NCI-H2227 treated with DMSO at 0.1 percent for 48 hours (cell line): Measurements from ENCODE around the gene GUCA1A.

Experiments used
- DNase-seq: peaks from one replicate; lab custom pipeline; 2025; lab: John Stamatoyannopoulos, UW

GUCA1A gene

DNA sequence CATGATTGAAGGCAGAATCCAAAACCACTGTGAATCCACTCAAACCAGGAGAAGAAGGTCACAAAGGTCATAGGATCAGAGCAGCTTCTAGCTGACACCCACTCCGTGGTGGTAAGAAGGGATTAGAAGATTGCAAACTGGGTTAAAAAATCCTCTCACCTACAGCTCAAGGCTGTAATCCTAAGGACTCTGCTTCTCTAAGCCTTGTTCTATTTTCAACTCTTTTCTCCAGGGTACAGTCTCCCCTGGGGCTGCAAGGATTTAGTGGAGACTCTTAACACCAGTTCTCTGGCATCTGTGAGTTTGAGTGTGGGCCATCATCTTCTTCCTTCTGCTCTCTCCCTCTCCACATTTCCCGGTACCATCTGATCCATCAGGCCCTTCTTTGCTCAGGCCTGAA is at the start of gene GUCA1A:
Gene GUCA1A (plus strand): TSS at position 264 of the 400 bp plus-strand sequence. CDS start 250 bp downstream, outside the sequence.
- no peak for DNase-seq

DNA sequence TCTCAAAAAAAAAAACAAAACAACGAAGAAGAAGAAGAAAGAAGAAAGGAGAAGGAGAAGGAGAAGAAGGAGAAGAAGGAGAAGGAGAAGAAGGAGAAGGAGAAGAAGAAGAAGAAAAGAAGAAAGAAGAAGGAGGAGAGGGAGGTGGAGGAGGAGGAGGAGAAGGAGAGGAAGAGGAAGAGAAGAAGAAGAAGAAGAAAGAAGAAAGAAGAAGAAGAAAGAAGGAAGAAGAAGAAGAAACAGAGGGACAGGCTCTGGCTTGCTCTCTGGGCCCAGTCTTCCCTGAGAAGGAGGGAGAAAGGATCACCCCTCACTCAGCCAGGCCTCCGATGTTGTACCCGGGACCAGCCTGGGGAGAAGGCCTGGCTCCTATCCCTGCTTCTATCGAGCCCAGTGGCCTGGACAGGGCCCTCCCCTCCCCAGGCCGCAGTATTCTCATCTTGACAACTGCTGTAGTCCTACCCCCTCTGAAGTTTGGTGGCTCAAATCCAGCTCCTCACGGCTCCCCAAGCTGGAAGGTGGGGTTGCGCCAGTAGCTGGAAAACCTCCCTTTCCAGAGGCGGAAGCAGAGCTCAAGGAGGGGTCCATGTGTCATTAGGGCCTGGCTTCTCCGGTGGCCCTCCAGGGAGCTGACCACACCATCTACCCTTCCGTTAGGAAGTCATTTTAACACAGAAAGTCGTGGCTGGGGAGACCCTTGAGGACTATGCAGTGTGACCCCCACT is 49.6 kb upstream of the GUCA1A start:
- no peak for DNase-seq

DNA sequence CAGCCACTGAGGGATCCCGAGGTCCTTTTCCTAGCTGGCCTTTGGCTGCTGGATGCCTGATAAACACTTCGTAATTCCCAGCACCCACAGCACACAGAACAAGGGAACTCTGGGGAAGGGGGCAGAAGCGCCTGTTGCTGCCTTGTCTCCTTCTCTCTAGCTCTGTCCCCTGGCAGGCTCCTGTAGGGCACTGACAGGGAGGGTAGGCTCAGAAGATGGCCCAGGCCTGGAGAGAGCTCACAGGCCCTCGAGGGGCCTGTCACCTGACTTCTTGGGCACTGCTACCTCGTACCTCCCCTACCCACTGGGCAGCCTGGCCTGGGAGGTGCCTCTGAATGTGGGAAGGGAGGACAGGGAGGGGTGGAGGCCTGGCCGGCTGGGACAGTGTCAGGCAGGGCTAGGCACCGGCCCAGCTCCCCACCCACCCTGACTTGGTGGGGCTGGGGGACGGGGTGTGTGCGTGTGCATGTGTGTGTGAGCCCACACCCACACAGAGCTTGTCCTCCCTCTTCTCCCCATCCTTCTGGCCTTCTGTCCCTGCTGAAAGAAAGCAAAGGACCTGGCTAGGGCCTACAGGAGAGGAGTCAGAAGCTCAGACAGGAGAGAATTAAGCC is 48.8 kb upstream of the GUCA1A start:
- DNase-seq: no peak

GRCh38 chr6:42125231-42125630 is 47.9 kb upstream of the GUCA1A start:
- no peak for DNase-seq

DNA sequence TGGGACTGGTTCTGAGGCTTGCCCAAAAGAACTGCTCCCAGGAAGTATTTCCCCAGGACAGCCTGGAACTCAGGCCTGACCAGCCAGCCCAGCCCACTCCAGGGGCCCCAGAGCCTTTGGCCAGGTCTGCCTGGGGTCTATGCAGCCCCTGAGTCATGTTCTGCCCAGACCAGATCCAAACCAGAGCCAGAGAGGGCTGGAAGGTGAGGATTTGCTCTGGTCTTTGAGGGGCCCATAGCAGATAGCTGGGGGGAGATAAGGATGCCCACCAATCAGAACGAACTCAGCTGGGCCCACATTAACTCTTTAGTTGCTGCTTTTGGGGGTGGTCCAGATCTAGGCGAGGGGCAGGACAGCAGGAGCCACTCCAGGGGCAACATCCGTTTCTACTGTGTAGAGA is 47.5 kb upstream of the GUCA1A start:
- no peak for DNase-seq

GRCh38 chr6:42128460-42129359 is 44.5 kb upstream of the GUCA1A start:
- DNase-seq: no peak

DNA sequence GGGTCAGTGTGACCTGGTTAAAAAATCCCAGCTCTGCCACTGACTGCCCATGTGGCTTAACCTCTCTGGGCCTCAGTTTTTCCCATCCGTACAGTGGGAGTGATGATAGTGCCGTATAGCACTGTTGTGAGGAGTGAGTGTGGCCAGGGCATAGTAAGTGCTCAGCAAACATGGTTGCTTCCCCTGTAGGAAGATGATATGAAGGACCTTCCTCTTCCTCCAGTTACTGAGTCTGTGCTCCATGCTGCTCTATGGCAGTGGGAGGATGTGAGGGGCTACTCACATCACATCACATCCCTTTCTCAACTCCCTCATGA is 43.8 kb upstream of the GUCA1A start:
- DNase-seq: no peak

GRCh38 chr6:42131531-42131930 is 41.6 kb upstream of the GUCA1A start:
- no peak for DNase-seq

DNA sequence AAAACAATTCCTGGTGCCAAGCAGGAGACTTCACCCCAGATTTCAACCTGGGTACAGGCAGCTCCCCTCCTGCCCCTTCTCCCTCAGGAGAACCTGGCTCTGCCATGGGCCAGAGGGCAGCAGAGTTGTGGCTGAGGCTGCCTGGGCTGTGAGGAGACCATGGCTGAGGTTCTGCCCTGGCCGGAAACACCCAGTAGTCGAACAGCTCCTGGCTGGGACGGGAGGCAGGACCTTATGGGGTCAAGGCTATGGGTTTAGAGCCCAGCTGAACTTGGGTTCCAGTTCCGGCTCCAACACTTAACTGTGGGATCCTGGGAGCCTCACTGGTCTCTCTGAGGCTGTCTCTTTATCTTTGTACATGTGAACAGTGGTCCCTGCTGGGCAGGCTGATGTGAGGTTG is 39.2 kb upstream of the GUCA1A start:
- DNase-seq: no peak

DNA sequence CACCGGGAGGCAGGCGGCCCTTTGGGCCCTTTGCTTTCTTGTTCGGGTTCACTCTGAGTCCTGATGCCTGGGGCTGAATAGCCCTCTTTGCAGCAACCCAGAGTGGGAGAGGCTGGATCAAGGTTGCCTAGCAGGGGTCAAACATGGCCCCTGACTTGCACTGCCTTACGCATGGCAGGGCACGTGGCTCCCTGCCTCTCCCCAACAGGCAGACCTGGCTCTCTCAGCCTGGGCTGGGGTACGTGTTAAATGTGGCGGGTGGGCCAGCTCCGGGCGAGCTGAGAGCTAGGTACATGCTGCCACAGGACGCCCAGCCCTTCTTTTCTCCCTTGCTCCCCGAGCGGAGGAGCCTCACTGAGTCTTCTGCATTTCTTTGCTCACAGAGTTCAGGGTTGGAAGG is 38.0 kb upstream of the GUCA1A start:
- DNase-seq: no peak

- DNase-seq: no peak
Measured at GRCh38 chr6:42135722-42136121, 37.4 kb upstream of the GUCA1A start.

GRCh38 chr6:42136508-42137193 is 36.5 kb upstream of the GUCA1A start:
- no peak for DNase-seq

- no peak for DNase-seq
Measured at GRCh38 chr6:42137194-42137753, 35.9 kb upstream of the GUCA1A start.

GRCh38 chr6:42138190-42138589 is 35.0 kb upstream of the GUCA1A start:
- no peak for DNase-seq

DNA sequence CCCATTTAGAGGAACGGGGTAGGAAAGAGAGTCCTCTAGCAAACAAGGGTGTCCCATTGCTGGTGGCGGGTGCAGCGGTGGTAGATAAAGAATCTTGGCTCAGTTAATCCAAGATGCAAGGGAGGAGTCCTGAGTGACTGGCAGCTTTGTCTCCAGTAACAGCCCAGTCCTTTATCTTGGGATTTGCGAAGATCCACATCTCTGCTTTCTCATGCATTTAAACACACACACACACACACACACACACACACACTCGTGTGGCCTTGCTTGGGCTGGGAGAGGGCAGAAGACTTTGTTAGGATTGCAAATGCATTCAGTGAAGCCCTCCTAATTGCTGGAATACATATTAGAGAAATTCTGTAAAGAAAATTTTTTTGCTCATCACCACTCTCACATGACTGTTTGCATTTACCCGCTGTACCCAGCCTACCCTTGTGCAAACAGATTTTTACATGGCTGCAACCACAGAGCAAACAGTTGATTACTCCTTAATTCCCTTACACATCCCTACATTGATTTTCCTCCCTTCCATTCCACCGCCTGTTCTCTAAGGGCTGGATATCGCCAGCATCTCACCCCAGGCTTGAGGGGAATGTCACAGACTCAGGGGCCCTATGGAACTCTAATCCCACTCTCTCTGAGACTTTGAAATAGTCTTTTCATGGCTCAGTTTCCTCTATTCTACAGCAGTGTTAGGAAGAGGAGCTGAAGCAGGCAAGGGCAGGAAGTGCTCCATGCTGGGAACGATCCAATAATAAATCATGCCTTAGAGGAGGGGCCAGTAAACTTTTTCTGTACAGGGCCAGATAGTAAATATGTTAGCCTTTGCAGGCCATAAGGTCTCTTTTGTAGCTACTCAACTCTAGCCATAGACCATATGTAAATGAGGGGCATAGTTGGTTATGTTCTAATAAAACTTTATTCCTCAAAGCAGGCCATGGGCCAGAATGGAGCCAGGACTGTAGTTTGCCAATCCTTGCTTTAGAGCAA is 34.2 kb upstream of the GUCA1A start:
- DNase-seq: no peak

DNA sequence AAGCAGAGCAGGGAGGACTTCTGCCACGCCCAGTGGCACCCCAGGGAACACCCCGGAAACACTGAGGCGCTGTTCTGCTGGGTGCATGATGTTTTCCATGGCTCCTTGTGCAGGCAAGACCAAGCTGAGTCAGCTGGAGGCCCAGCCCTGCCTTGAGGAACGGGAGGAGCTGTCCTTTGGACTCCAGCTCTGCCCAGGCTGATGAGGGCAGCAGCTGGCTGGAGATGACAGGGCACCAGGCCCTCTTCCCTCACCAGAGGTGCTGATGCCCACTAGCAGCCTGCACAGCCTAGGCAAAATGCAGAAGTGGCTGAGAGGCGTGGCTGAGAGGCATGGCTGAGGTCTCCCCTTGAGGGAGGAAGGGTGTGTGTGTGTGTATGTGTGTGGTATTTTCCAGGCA is 33.1 kb upstream of the GUCA1A start:
- DNase-seq: no peak

DNA sequence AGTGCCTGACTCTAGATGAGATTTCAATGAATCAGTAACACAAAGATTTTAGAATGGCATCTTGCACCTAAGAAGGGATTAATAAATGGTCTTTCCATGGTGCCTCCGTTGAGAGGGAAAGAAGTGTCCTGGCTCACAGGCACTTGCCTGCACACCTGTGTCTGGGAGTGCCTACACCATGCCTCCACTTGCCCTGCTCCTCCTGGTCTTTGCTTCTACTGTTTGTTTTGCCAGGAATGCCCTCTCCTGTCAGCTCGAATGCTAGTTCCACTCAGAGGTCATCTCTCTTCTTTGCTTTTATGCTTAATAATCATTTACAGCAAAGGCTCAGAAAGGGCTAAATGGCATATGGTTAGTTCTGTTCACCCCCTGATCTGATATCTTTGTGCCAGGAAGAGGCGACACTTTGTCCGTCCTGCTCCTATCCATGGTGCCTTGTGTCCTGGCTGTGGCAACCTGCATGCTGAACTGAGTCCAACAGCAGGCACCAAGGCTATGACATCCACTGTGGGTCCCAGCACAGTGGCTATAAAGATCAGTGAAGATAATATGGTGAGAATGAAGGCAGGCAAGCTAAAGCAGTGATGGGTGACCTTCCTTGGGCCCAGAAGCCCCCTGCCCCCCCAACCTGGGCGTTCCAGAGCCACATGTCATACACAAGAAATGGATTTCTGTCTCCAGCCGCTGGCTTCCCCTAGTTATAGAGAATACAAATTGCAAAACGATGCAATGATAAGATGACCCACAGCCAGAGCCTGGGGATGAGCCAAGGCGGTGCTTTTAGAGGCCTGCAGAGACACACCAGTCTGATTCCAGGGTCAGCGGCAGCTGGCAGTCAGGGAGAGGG is 32.2 kb upstream of the GUCA1A start:
- DNase-seq: no peak

- no peak for DNase-seq
Measured at GRCh38 chr6:42141603-42142117, 31.5 kb upstream of the GUCA1A start.

- DNase-seq: no peak
Measured at GRCh38 chr6:42142118-42142835, 30.9 kb upstream of the GUCA1A start, which contains the start of gene C6orf132. TSS of gene C6orf132 (minus strand) at chr6:42142620. CDS start at chr6:42142444, 176 bp downstream.
